K562 (cell line): Measurements from ENCODE around the gene RFT1. TPM values are rescaled to one million over a fixed set of nuclear protein-coding genes. Genes with fewer than 3 reads are reported as not detected.

ENCODE experiments used
- C11orf30 ChIP-seq: fragments of 450-650 bp; IDR thresholded peaks from 2 replicates; pipeline ENCODE4 v1.6.1; 2016; ENCODE audit warnings: low read depth, mild to moderate bottlenecking
- CHD7 ChIP-seq: fragments of 200-600 bp; sonication (generic); IDR thresholded peaks from one replicate; pipeline ENCODE4 v1.6.1; 2012; ENCODE audit warnings: mild to moderate bottlenecking, low read depth, low read length, inconsistent platforms
- ETV5 ChIP-seq: sonication (generic); formaldehyde crosslinking; IDR thresholded peaks from 2 replicates; pipeline ENCODE4 v1.4.0; 2020; ENCODE audit warnings: low read depth, mild to moderate bottlenecking, missing genetic modification reagents
- MAFG ChIP-seq: fragments of 450-650 bp; conservative IDR thresholded peaks from 2 replicates; pipeline ENCODE4 v1.6.1; 2016; ENCODE audit warnings: missing genetic modification characterization, missing compliant biosample characterization
- MAFK ChIP-seq: IDR thresholded peaks from 2 replicates; pipeline ENCODE4 v1.6.1; 2011; ENCODE audit warnings: low read length, improper control_type of control experiment
- TBP ChIP-seq: optimal IDR thresholded peaks from 2 replicates; pipeline ENCODE3; 2011; ENCODE audit warnings: low read depth, low read length, improper control_type of control experiment
- VEZF1 ChIP-seq: fragments of 200-800 bp; sonication (Bioruptor generic); IDR thresholded peaks from 2 replicates; pipeline ENCODE4 v1.6.1; 2017; ENCODE audit warnings: missing genetic modification characterization, missing compliant biosample characterization
- YY1 ChIP-seq, 3 experiments: IDR thresholded peaks; 2 replicates each; pipeline ENCODE4 v1.6.1; 2011; ENCODE audit warnings: low read length in 2 of 3, mild to moderate bottlenecking in 2 of 3, moderate library complexity in 2 of 3, borderline replicate concordance in 1 of 3, control low read depth in 1 of 3, low read depth in 1 of 3; ENCODE audit not compliant: insufficient read depth in 3 of 3, insufficient replicate concordance in 2 of 3, control insufficient read depth in 1 of 3, insufficient read length in 1 of 3; ENCODE audit errors: extremely low read depth in 1 of 3
- ZEB2 ChIP-seq: fragments of 450-650 bp; IDR thresholded peaks from 2 replicates; pipeline ENCODE4 v1.6.1; 2016
- ZNF316 ChIP-seq: fragments of 450-650 bp; IDR thresholded peaks from 2 replicates; pipeline ENCODE4 v1.6.1; 2016
- ZNF445 ChIP-seq: fragments of 250-450 bp; sonication (Bioruptor Pico); IDR thresholded peaks from 2 replicates; pipeline ENCODE4 v1.4.0; 2020; ENCODE audit warnings: low read depth, mild to moderate bottlenecking, moderate library complexity
- polyA plus RNA-seq, 8 experiments: library from polyadenylated mRNA; depleted of rRNA in 4 of 8; stranded (reverse) in 5 of 8; unstranded in 3 of 8; fragments of >200 nt; fragmentation: Nextera tagmentation in 2 of 8; fragmentation: Illumina TruSeq in 1 of 8; extraction: Ambion mirVana in 2 of 8; extraction: Trizol in 1 of 8; gene quantifications; 2 replicates each; pipeline versions ENCODE4 v1.2.1 to v1.2.3, GENCODE V29; 2011 to 2014; ENCODE audit warnings: inconsistent platforms in 1 of 8, missing spikeins in 1 of 8
- total RNA-seq, 7 experiments: library from RNA; depleted of rRNA in 6 of 7; stranded (reverse); fragments of >200 nt in 6 of 7; fragmentation: Illumina TruSeq in 2 of 7; extraction: Trizol in 2 of 7; gene quantifications; 2 replicates each; pipeline versions ENCODE4 v1.2.1 to v1.2.3, GENCODE V29; 2011 to 2021; ENCODE audit warnings: low replicate concordance in 1 of 7
- TF ChIP-seq, protein P1 (sequence below), 3 experiments: IDR thresholded peaks in 2 of 3; conservative IDR thresholded peaks in 1 of 3; 2 replicates each; pipeline ENCODE4 v1.5.1; 2011 to 2012; ENCODE audit warnings: low read length in 3 of 3, mild to moderate bottlenecking in 3 of 3, control low read depth in 2 of 3, improper control_type of control experiment in 1 of 3, inconsistent platforms in 1 of 3, low read depth in 1 of 3, mixed read lengths in 1 of 3, moderate library complexity in 1 of 3; ENCODE audit not compliant: insufficient read depth in 2 of 3

RFT1 gene
- total and polyA plus RNA-seq, 9 of the 15 experiments (the other 6 are each of a cell fraction or from before 2014, with no cell fraction given) = 4.4 to 23.8 (median 8.9) TPM

DNA sequence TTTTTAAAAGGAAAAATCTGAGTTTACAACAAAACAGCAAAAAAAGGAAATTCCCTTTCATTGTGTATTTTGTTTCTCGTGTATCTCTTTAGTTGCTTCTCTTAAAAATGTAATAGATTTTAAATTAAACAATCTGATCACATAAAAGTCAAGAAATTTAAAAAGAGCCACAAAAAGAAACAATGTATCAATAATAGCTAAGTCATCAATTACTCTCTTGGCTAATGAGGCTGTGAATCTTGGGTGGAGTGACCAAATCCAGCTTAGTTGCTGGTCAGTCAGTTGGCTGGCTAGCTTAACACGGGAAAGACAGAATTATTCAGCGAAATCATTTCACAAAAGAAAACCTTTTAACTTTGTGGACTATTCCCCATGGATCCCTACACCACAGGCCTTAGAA lies 87.6 kb downstream of the RFT1 start (continued):
- TF ChIP-seq VEZF1 (CRISPR knock-in tag) = no peak
- TF ChIP-seq C11orf30 = peak; percentile 69
- TF ChIP-seq, protein P1, sequence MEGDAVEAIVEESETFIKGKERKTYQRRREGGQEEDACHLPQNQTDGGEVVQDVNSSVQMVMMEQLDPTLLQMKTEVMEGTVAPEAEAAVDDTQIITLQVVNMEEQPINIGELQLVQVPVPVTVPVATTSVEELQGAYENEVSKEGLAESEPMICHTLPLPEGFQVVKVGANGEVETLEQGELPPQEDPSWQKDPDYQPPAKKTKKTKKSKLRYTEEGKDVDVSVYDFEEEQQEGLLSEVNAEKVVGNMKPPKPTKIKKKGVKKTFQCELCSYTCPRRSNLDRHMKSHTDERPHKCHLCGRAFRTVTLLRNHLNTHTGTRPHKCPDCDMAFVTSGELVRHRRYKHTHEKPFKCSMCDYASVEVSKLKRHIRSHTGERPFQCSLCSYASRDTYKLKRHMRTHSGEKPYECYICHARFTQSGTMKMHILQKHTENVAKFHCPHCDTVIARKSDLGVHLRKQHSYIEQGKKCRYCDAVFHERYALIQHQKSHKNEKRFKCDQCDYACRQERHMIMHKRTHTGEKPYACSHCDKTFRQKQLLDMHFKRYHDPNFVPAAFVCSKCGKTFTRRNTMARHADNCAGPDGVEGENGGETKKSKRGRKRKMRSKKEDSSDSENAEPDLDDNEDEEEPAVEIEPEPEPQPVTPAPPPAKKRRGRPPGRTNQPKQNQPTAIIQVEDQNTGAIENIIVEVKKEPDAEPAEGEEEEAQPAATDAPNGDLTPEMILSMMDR (IDR thresholded peaks at IDR 0.05 in 2 of 3, conservative IDR thresholded peaks at IDR 0.05 in 1 of 3; ENCODE audit: insufficient read depth in 2 of 3, low read depth in 1 of 3, low read length in 3 of 3) = no peak
- TF ChIP-seq ZNF445 (CRISPR knock-in tag) = no peak
- no peak for TF ChIP-seq ETV5 (CRISPR knock-in tag)
- no peak for TF ChIP-seq YY1 (IDR thresholded peaks at IDR 0.05; ENCODE audit: borderline replicate concordance in 1 of 3, control insufficient read depth in 1 of 3, extremely low read depth in 1 of 3, insufficient read depth in 3 of 3, insufficient read length in 1 of 3, insufficient replicate concordance in 2 of 3, low read depth in 1 of 3, low read length in 2 of 3)
- no peak for TF ChIP-seq CHD7
- no peak for TF ChIP-seq TBP
- TF ChIP-seq ZNF316 = peak; percentile 84
- TF ChIP-seq MAFK = 0 out of 2 replicates have a peak, but pooled peaks have one; percentile 20
- TF ChIP-seq MAFG (tag) = peak; percentile 53; the same call in 1 of the 2 replicates
- no peak for TF ChIP-seq ZEB2
- TF ChIP-seq, all 486 proteins: peak for 5
